DOHH2 (cell line): ENCODE measurements around the gene MDFIC.

Experiments
- H3F3A ChIP-seq: fragments of 200-600 bp; sonication (generic), shearing (Covaris generic); 2 replicates; pipeline ENCODE4 v1.6.0; 2016; ENCODE audit warnings: antibody characterized with exemption, mild to moderate bottlenecking; ENCODE audit not compliant: control insufficient read depth, insufficient read depth
- H3K27ac ChIP-seq: fragments of 200-600 bp; sonication (generic); 2 replicates; pipeline ENCODE4 v1.5.1; 2014; ENCODE audit warnings: low read depth, mild to moderate bottlenecking, low read length, moderate library complexity
- H3K27me3 ChIP-seq: fragments of 200-600 bp; sonication (generic); 2 replicates; pipeline ENCODE4 v1.6.1; 2014; ENCODE audit warnings: mild to moderate bottlenecking, low read length, mixed read lengths; ENCODE audit not compliant: control insufficient read depth
- H3K36me3 ChIP-seq: fragments of 200-600 bp; sonication (generic); 2 replicates; pipeline ENCODE4 v1.6.1; 2014; ENCODE audit warnings: mild to moderate bottlenecking, low read length, moderate library complexity, mixed read lengths; ENCODE audit not compliant: control insufficient read depth
- H3K4me1 ChIP-seq: fragments of 200-600 bp; sonication (generic); 2 replicates; pipeline ENCODE4 v1.6.1; 2014; ENCODE audit warnings: mild to moderate bottlenecking, low read length, mixed read lengths; ENCODE audit not compliant: control insufficient read depth
- H3K4me2 ChIP-seq: fragments of 200-600 bp; sonication (generic); 2 replicates; pipeline ENCODE4 v1.6.0; 2014; ENCODE audit warnings: mild to moderate bottlenecking, low read length, moderate library complexity
- H3K4me3 ChIP-seq: fragments of 200-600 bp; sonication (generic); 2 replicates; pipeline ENCODE4 v1.5.1; 2014; ENCODE audit warnings: mild to moderate bottlenecking, low read length, mixed read lengths
- H3K79me2 ChIP-seq: fragments of 200-600 bp; sonication (generic); 2 replicates; pipeline ENCODE4 v1.6.1; 2014; ENCODE audit warnings: mild to moderate bottlenecking, low read length, mixed read lengths; ENCODE audit not compliant: control insufficient read depth
- H3K9me2 ChIP-seq: fragments of 200-600 bp; sonication (generic); replicated peaks from 2 replicates; pipeline ENCODE4 v1.6.1; 2014; ENCODE audit warnings: mild to moderate bottlenecking, low read length, mixed read lengths; ENCODE audit not compliant: control insufficient read depth
- H3K9me3 ChIP-seq: fragments of 200-600 bp; sonication (generic); 2 replicates; pipeline ENCODE4 v1.6.1; 2014; ENCODE audit warnings: antibody characterized with exemption, low read length, mixed read lengths; ENCODE audit not compliant: control insufficient read depth, insufficient read depth
- H4K20me1 ChIP-seq: fragments of 200-600 bp; sonication (generic); 2 replicates; pipeline ENCODE4 v1.6.0; 2014; ENCODE audit warnings: low read depth, mild to moderate bottlenecking, antibody characterized with exemption, low read length, moderate library complexity; ENCODE audit not compliant: control insufficient read depth, insufficient read depth
- CTCF ChIP-seq: fragments of 200-600 bp; sonication (generic); IDR thresholded peaks from one replicate; pipeline ENCODE4 v1.5.1; 2014; ENCODE audit warnings: antibody characterized with exemption, mild to moderate bottlenecking, low read depth, low read length; ENCODE audit not compliant: poor library complexity, severe bottlenecking
- EZH2phosphoT487 ChIP-seq: fragments of 200-600 bp; sonication (generic); IDR thresholded peaks from 2 replicates; pipeline ENCODE4 v1.6.1; 2017; ENCODE audit warnings: borderline replicate concordance, mild to moderate bottlenecking, antibody characterized with exemption, low read length, moderate library complexity, mixed read lengths

The MDFIC gene

GRCh38 chr7:114931656-114932011 lies 9.7 kb downstream of the MDFIC start:
- peak overlapping the region; percentile 53 for H3K27ac ChIP-seq
- no peaks in the 10 kb centered on the region for H3K27me3 ChIP-seq
- H4K20me1 ChIP-seq, result no peaks in the 10 kb centered on the region
- peaks cover 51% of the 10 kb centered on the region for H3K79me2 ChIP-seq
- peak overlapping the region; percentile 66 for H3K4me2 ChIP-seq
- H3K4me1 ChIP-seq, result peaks cover 69% of the 10 kb centered on the region
- no peaks in the 10 kb centered on the region for H3K36me3 ChIP-seq
- H3K4me3 ChIP-seq, result peak overlapping the region; percentile 58
- TF ChIP-seq CTCF (no peak), EZH2phosphoT487 (no peak)
- no peaks in the 10 kb centered on the region for H3K9me3 ChIP-seq
- H3K9me2 ChIP-seq, result no peaks in the 10 kb centered on the region
- no peaks in the 10 kb centered on the region for H3F3A ChIP-seq

- Histone ChIP-seq H3K27me3 (no peaks in the 10 kb centered on the region), H3F3A (no peaks in the 10 kb centered on the region), H3K36me3 (no peaks in the 10 kb centered on the region), H3K4me3 (no peak overlapping the region), H3K27ac (no peak overlapping the region), H4K20me1 (no peaks in the 10 kb centered on the region), H3K4me1 (peaks cover 66% of the 10 kb centered on the region), H3K9me2 (no peaks in the 10 kb centered on the region), H3K79me2 (peaks cover 54% of the 10 kb centered on the region), H3K9me3 (no peaks in the 10 kb centered on the region), H3K4me2 (peak overlapping the region; percentile 66; the same call in 1 of the 2 replicates)
- TF ChIP-seq EZH2phosphoT487, result no peak
These were observed 11.1 kb downstream of the MDFIC start for GRCh38 chr7:114932991-114933390.

- no peak for TF ChIP-seq CTCF
- no peak for TF ChIP-seq EZH2phosphoT487
- peaks cover 59% of the 10 kb centered on the region for H3K4me1 ChIP-seq
- no peaks in the 10 kb centered on the region for H4K20me1 ChIP-seq
- no peaks in the 10 kb centered on the region for H3K9me3 ChIP-seq
- peak overlapping the region; percentile 7 for H3K4me2 ChIP-seq
- peaks cover 54% of the 10 kb centered on the region for H3K79me2 ChIP-seq
- H3K27me3 ChIP-seq, result no peaks in the 10 kb centered on the region
- H3K36me3 ChIP-seq, result no peaks in the 10 kb centered on the region
- no peaks in the 10 kb centered on the region for H3K9me2 ChIP-seq
- H3K4me3 ChIP-seq, result no peak overlapping the region
- H3F3A ChIP-seq, result no peaks in the 10 kb centered on the region
- H3K27ac ChIP-seq, result no peak overlapping the region
These were observed 11.8 kb downstream of the MDFIC start for GRCh38 chr7:114933658-114934057.

- no peaks in the 10 kb centered on the region for H3K36me3 ChIP-seq
- no peaks in the 10 kb centered on the region for H3K9me3 ChIP-seq
- H3K4me3 ChIP-seq, result no peak overlapping the region
- TF ChIP-seq CTCF (no peak), EZH2phosphoT487 (no peak)
- H3K27ac ChIP-seq, result no peak overlapping the region
- H3K9me2 ChIP-seq, result no peaks in the 10 kb centered on the region
- no peaks in the 10 kb centered on the region for H3F3A ChIP-seq
- H4K20me1 ChIP-seq, result no peaks in the 10 kb centered on the region
- H3K4me2 ChIP-seq, result peak overlapping the region; percentile 7
- H3K27me3 ChIP-seq, result no peaks in the 10 kb centered on the region
- peaks cover 54% of the 10 kb centered on the region for H3K79me2 ChIP-seq
- H3K4me1 ChIP-seq, result peaks cover 56% of the 10 kb centered on the region
These were observed 12.2 kb downstream of the MDFIC start for GRCh38 chr7:114934086-114934485.
